Measurements from ENCODE around the gene ETV3.

DNA sequence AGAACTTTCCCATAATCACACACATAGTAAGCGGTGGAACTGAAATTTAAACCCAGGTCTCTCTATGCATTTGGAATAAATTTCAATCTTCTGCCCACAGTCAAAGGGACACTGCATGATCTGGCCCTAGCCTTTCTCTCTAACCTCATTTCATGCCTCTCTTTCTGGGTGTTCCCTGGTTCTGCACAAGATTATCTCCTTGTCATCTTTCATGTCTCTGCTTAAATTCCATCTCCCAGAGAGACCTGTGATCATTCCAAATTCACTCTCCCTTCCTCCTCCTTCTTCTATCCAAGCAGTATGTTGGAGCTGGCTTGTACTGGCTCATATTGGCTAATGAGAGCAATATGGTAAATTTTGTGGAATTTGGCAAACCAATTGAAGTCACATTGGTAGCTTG, 60.8 kb downstream of the ETV3 start:
- TF ChIP-seq, protein P1, sequence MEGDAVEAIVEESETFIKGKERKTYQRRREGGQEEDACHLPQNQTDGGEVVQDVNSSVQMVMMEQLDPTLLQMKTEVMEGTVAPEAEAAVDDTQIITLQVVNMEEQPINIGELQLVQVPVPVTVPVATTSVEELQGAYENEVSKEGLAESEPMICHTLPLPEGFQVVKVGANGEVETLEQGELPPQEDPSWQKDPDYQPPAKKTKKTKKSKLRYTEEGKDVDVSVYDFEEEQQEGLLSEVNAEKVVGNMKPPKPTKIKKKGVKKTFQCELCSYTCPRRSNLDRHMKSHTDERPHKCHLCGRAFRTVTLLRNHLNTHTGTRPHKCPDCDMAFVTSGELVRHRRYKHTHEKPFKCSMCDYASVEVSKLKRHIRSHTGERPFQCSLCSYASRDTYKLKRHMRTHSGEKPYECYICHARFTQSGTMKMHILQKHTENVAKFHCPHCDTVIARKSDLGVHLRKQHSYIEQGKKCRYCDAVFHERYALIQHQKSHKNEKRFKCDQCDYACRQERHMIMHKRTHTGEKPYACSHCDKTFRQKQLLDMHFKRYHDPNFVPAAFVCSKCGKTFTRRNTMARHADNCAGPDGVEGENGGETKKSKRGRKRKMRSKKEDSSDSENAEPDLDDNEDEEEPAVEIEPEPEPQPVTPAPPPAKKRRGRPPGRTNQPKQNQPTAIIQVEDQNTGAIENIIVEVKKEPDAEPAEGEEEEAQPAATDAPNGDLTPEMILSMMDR (IDR thresholded peaks at IDR 0.05), result no peak
- no peak for TF ChIP-seq POLR2AphosphoS5 (IDR thresholded peaks at IDR 0.05)

All from prostate gland (tissue), 2 donors.